Mammary epithelial cell (primary cell): ENCODE data around the gene UNC79.

ENCODE experiments used
- CTCF ChIP-seq, 2 donors: IDR thresholded peaks in 1 of 2; conservative IDR thresholded peaks in 1 of 2; 2 replicates each; pipeline ENCODE4 v1.5.1; 2011 to 2012; ENCODE audit warnings: inconsistent platforms in 2 of 2, low read length in 2 of 2, mild to moderate bottlenecking in 2 of 2, control low read depth in 1 of 2, low read depth in 1 of 2; ENCODE audit not compliant: insufficient read depth in 1 of 2; ENCODE audit errors: extremely low read depth in 1 of 2
- EZH2 ChIP-seq: IDR thresholded peaks from 2 replicates; pipeline ENCODE4 v1.6.1; 2012; ENCODE audit warnings: low read length, inconsistent platforms, borderline replicate concordance

- no peak for TF ChIP-seq CTCF (conservative IDR thresholded peaks at IDR 0.05 in 1 of 2, IDR thresholded peaks at IDR 0.05 in 1 of 2; ENCODE audit: extremely low read depth in 1 of 2, insufficient read depth in 1 of 2, low read depth in 1 of 2, low read length in 2 of 2)
- TF ChIP-seq EZH2 = no peak
These were observed 227.1 kb downstream of the UNC79 start for GRCh38 chr14:93657875-93658274.
